Skeletal muscle satellite cell (primary cell): ENCODE measurements around the gene OR5AR1. TPM values are rescaled to one million over a fixed set of nuclear protein-coding genes. Genes with fewer than 3 reads are reported as not detected.

ENCODE experiments used
- H3K27me3 ChIP-seq: 2 replicates; pipeline ENCODE4 v1.7.0; 2013; ENCODE audit warnings: low read length; ENCODE audit not compliant: control insufficient read depth, insufficient read depth
- H3K36me3 ChIP-seq: 2 replicates; pipeline ENCODE4 v1.7.0; 2013; ENCODE audit warnings: mild to moderate bottlenecking, control low read depth, low read length; ENCODE audit not compliant: insufficient read depth
- H3K4me1 ChIP-seq: 2 replicates; pipeline ENCODE4 v1.7.0; 2013; ENCODE audit warnings: low read length; ENCODE audit not compliant: control insufficient read depth, insufficient read depth
- H3K4me2 ChIP-seq: 2 replicates; pipeline ENCODE4 v1.7.0; 2013; ENCODE audit warnings: mild to moderate bottlenecking, low read length
- H3K4me3 ChIP-seq: 2 replicates; pipeline ENCODE4 v1.7.0; 2013; ENCODE audit warnings: low read length
- H3K9ac ChIP-seq: 2 replicates; pipeline ENCODE4 v1.7.0; 2013; ENCODE audit warnings: mild to moderate bottlenecking, low read depth, low read length, moderate library complexity
- H3K9me3 ChIP-seq: replicated peaks from 2 replicates; pipeline ENCODE4 v1.7.0; 2013; ENCODE audit warnings: mild to moderate bottlenecking, control low read depth, low read length
- small RNA-seq: library from RNA; depleted of rRNA; stranded (forward); fragments of <200 nt; gene quantifications from one replicate; pipeline ENCODE3, GENCODE V24; 2012

OR5AR1 gene

GRCh38 chr11:56698795-56699194 lies 35.3 kb downstream of the OR5AR1 start, which contains the start of gene OR9G1:
OR9G1 (plus strand) TSS chr11:56699095; CDS start chr11:56700388, 1,293 bp downstream.
- no peak within 1 kb of the TSS for H3K4me2 ChIP-seq
- H3K9ac ChIP-seq = no peak within 1 kb of the TSS
- H3K27me3 ChIP-seq = no peaks in the 10 kb centered on the region
- H3K9me3 ChIP-seq = peaks cover 12% of the 10 kb centered on the region
- no peak within 1 kb of the TSS for H3K4me3 ChIP-seq
- no peaks in the 10 kb centered on the region for H3K4me1 ChIP-seq
- H3K36me3 ChIP-seq = no peaks in the 10 kb centered on the region

- Histone ChIP-seq H3K4me2 (no peak overlapping the region), H3K9me3 (peaks cover 22% of the 10 kb centered on the region), H3K36me3 (no peaks in the 10 kb centered on the region), H3K9ac (no peak overlapping the region), H3K4me1 (no peaks in the 10 kb centered on the region), H3K27me3 (no peaks in the 10 kb centered on the region), H3K4me3 (no peak overlapping the region)
These were observed 36.9 kb downstream of the OR5AR1 start for GRCh38 chr11:56700242-56700913.

- Histone ChIP-seq H3K27me3 (no peaks in the 10 kb centered on the region), H3K4me3 (no peak overlapping the region), H3K9me3 (peaks cover 25% of the 10 kb centered on the region), H3K9ac (no peak overlapping the region), H3K36me3 (no peaks in the 10 kb centered on the region), H3K4me2 (no peak overlapping the region), H3K4me1 (no peaks in the 10 kb centered on the region)
These were observed 37.5 kb downstream of the OR5AR1 start for GRCh38 chr11:56700914-56701485.

- peaks cover 20% of the 10 kb centered on the region for H3K9me3 ChIP-seq
- no peak overlapping the region for H3K4me2 ChIP-seq
These were observed 42.4 kb downstream of the OR5AR1 start for GRCh38 chr11:56705784-56706396.

GRCh38 chr11:56706486-56706885 lies 43.0 kb downstream of the OR5AR1 start:
- H3K4me2 ChIP-seq = no peak overlapping the region
- no peaks in the 10 kb centered on the region for H3K36me3 ChIP-seq
- H3K4me1 ChIP-seq = no peaks in the 10 kb centered on the region
- H3K9ac ChIP-seq = no peak overlapping the region
- H3K4me3 ChIP-seq = no peak overlapping the region
- peaks cover 16% of the 10 kb centered on the region for H3K9me3 ChIP-seq
- H3K27me3 ChIP-seq = no peaks in the 10 kb centered on the region

More at GRCh38 chr11:56705784-56706396, 42.4 kb downstream of the OR5AR1 start:
- Histone ChIP-seq H3K4me3 (no peak overlapping the region), H3K27me3 (no peaks in the 10 kb centered on the region), H3K9ac (no peak overlapping the region), H3K4me1 (no peaks in the 10 kb centered on the region), H3K36me3 (no peaks in the 10 kb centered on the region)

- no peaks in the 10 kb centered on the region for H3K4me1 ChIP-seq
- no peak overlapping the region for H3K4me2 ChIP-seq
- no peak overlapping the region for H3K9ac ChIP-seq
- no peaks in the 10 kb centered on the region for H3K36me3 ChIP-seq
- no peaks in the 10 kb centered on the region for H3K27me3 ChIP-seq
- H3K9me3 ChIP-seq = peaks cover 3% of the 10 kb centered on the region
- H3K4me3 ChIP-seq = no peak overlapping the region
These were observed 50.7 kb downstream of the OR5AR1 start for GRCh38 chr11:56714206-56714605.

Small RNAs within 50 kb of the gene (small RNA-seq; reads per million reads assigned to genes)
- not detected for gene AP004245.1
